ENCODE measurements around the gene RSPH6A.
A peak's percentile ranks its signal among the peaks of the same experiment; 100 is the strongest.

Gene RSPH6A

DNA sequence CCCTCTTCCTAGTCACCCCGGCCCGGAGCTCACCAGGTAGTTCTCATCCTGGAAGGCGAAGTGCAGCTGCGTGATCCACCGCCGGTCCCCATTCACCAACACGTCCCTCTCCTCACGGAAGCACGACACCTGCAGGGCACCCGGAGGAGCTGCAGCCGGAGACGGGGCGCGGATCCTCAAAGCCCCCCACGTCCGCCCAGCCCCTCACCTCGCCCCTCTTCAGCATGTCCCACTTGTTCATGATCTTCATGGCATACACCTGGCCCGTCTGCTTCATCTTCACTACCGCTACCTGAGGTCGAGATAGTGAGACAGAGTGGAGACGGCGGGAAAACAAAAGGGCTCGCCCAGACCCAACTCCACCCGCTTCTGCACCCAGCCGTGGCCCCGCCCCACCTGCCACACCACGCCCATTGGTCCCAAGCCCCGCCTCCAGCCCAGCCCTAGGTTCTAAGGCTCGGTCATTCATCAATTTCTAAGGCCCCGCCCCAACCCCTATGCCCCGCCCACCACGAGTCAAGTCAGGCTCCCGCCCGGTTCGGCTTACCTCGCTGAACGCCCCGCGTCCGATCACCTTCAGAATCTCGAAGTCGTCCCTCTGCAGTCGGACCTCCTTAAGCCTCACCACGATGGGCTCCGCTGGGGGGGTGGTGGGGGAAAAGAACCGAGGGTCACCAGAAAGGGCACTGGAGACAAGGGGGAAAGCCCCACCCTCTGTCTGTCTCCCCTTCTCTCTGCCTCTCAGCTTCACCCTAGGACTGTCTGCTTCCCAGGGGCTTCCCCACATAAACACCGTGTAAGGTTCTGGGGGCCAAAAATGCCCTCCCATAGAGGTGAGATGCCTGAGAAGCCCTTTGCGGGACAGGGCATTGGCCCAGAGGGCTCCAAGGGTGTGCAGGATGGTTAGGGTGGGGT lies 35.6 kb downstream of the RSPH6A start:
- peak; percentile 71 to 82 for DNase-seq

DNA sequence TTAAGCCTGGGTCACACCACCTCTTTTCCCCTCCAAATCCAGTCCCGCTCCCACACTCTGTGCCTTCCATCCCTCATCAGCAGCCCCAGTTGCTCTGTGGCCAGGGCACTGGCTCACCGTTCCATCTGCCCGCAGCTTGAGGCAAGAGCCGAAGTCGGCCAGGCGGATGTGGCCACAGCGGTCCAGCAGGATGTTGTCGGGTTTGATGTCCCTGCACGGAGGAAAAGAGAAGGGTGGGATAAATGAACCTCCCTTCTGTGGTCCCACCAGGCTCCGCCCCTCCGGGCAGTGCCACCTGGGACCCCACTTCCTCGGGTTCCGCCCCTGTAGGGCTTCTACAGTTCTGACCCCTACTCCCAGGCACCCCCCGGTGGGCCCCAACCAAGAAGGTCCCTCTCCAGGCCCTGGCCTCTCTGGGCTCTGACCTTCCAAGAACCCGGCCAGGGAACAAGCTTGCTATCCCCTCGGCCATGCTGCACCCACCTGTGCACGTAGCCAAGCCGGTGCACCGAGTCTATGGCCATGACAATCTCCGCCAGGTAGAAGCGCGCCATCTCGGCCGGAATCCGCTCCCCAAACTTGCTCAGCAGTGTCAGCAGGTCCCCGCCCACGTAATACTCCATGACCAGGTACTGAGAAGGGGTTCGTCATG lies 37.0 kb downstream of the RSPH6A start:
- DNase-seq: no peak

DNA sequence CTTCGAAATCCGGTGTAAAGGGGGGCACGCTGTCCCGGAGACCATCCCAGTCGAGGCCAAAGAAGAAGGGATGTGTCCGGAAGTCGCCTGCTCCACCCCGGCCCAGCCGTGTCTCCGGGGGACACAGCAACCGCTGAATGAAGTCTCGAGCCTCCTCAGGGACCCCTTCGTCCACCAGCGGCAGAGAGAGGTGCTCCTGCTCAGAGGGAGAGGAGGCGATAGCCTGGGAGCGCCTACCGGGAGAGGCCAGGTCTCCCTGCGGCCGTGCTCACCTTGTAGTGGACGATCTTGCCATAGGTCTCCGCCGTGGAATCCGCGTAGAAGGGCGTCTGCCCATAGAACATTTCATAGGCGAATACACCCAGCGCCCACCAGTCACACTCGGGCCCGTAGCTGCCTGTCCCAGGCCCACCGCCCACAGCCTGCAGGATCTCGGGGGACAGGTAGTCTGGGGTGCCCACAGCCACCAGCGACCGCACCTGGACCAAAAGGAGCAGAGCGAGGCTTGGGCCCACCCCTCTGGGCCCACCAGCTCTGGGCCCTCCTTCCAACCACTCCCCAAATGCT lies 37.6 kb downstream of the RSPH6A start:
- DNase-seq: no peak

DNA sequence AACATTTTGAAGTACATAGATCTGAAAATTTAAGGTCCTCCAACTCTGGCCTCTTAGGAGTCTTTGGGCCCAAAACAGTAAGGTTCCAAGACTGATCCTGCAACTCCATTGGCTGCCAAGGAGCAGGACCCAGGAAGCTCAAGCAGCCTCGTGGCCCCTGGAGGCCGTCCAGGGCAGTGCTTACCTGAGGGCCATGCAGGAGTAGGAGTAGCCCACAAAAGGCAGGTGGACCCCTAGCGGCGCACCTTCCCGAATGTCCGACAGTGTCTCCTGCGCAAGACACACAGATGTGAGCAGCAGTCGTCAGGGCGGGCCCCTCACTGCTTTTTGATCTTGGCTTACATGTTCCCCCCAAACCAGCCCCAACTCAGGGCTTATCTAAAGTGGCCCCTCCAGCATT lies 40.3 kb downstream of the RSPH6A start:
- no peak for DNase-seq

DNA sequence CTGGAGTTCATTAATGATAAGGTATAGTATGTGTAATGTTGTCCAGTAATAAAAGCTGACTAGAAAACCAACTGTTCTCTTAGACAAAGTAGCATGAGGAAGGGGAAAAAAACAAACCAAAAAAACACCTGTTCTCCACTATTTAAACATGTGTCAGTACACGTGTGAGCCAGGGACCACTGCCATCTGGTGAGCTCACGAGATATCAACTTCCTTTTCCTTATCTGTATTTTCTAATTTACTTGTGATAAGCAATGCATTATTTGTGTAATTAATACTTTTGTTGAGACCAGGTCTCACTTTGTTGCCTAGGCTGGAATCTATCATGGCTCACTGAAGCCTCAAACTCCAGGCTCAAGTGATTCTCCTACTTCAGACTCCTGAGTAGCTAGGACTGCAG lies 41.7 kb downstream of the RSPH6A start:
- no peak for DNase-seq

DNA sequence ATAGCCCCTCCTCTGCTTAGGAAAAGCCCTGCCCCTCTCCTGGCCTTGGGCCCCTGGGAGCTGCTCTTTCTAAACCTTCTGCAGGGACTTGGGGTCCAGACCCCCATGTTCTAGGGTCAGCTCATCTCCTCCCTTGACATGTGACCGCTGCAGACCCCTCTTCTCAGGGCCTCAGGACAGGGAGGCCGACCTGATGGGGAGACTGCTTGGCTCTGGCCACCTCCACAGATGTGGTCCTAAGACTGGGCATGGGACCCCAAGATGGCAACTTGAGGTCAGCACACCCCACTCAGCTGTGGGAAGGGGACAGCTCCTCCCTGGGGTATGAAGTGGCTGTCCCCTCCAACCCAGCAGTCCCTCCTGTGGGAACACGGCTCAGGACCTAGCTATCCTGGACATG lies 42.2 kb downstream of the RSPH6A start:
- DNase-seq: no peak

DNA sequence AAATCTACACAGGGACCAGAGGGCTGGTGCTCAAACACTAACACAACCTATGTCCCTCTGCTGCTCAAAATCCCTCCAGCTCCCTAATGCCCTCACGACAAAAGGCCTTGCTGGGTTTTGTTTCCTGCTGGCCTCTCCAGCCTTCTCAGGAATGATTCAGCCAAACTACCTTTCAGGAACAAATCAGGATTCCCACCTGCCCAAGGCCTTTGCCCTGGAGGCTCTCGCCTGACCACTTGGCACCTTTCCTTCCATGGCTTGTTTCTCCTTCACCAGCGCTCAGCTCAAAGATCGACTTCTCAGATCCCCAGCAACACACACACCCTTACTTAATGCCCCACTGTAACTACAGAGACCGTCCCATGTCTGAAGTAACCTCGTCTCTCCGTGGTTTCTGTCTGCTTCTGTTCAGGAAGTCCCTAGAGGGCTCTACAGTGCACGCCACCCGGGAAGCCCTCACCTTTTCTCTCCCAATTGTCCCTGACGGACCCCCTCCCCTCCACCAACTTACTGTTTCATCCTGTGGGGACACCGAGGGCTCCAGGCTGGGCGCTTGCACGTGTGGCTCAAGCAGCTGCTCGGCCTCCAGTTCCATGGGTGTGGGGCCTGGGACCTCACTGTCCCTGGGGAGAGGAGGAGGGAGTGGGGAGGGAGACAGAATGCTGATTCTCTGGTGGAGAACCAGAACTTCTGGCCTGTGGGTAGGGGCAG lies 42.8 kb downstream of the RSPH6A start:
- DNase-seq: no peak

DNA sequence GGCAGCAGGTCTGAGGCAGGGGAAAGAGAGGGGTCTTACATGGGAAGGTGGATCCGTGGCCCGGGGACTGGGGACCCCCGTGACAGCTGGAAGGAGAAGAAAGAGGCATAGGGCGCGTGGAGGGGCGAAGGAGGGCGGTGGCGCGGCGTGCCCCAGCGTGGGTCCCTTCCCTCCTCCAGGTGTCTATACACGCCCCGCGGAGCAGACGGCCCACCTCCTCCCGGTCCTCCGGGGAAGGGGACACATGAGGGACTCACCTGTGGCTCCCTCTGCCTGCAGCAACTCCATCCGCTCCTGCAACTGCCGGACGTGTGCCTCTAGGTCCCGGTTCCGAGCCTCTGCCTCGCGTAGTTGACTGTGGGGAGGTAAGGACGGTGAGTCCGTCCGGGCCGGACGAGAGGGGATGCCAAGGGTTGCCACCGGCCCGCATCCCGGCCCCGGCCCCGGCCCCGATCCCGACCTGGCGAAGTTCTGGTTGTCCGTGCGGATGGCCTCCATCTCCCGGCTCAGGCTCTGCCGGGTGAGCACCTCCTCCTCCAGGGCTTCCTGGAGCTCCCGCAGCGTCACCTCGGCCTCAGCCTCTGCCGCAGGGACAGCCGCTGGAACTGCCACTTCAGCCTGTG lies 43.7 kb downstream of the RSPH6A start:
- no peak for DNase-seq

DNA sequence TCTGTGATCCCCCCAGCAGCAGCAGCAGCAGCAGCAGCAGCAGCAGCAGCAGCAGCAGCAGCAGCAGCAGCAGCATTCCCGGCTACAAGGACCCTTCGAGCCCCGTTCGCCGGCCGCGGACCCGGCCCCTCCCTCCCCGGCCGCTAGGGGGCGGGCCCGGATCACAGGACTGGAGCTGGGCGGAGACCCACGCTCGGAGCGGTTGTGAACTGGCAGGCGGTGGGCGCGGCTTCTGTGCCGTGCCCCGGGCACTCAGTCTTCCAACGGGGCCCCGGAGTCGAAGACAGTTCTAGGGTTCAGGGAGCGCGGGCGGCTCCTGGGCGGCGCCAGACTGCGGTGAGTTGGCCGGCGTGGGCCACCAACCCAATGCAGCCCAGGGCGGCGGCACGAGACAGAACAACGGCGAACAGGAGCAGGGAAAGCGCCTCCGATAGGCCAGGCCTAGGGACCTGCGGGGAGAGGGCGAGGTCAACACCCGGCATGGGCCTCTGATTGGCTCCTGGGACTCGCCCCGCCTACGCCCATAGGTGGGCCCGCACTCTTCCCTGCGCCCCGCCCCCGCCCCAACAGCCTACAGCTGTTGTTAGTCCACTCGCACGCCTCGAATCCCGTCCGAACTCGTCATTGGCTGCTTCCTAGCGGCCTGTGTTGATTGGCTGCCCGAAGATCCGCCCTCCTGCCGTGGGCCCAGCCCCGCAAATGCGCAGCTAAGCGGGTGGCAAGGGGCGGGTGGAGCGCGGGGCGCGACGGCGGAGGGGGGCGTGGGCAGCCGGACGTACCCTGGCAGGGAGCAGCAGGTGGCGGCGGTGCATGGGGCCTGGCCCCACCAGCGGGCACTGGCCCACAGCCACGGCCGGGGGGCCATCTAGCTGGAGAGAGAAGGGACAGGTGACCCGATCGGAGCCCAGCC lies 44.7 kb downstream of the RSPH6A start:
- DNase-seq: peak; percentile 90 to 91

DNA sequence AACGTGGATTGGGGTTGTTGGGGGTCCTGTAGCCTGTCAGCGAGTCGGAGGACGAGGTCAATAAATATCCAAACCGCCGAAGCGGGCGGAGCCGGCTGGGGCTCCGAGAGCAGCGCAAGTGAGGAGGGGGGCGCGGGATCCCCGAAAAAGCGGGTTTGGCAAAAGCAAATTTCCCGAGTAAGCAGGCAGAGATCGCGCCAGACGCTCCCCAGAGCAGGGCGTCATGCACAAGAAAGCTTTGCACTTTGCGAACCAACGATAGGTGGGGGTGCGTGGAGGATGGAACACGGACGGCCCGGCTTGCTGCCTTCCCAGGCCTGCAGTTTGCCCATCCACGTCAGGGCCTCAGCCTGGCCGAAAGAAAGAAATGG lies 45.3 kb downstream of the RSPH6A start:
- DNase-seq: peak in 1 of 2 donors; percentile 66

DNA sequence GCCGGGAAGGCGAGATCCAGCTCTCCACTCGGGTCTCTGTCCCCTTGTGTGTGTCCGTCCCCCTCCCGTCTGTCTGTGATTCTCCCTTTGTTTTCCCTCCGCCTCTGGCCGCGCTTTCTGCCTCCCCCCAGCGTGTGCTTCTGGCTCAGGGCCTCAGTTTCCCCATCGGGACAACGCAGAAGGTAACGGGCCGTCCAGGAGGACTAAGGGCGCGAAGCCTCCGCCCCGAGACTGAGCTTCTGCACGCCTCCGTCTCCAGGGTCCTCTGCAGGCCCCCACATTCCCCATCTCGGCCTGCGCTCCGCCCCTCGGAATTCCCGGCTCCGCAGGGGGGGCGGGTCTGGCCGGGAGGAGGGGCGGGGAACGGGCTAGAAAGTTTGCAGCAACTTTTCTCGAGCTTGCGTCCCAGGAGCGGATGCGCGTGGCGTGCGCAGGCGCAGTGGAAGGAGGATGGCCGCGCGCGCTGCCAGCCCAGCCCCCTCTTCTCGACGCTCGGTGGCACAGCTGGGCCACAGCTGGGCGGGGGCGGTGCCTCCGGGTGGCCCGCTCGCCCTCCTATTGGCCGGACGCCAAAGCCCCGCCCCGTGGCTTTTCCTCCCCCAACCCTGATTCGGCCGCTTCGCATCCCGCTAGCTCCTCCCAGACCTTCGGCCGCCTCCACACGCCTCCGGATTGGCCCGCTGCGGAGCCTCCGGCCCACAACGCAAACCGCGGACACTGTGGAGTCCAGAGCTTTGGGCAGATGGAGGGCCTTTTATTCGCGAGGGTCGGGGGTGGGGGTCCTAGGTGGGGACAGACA lies 45.9 kb downstream of the RSPH6A start, which contains the start of gene SIX5:
SIX5 (minus strand) TSS at position 269 of the 799 bp plus-strand sequence. CDS start 408 bp downstream, outside the sequence.
- DNase-seq: peak; percentile 88 to 94

DNA sequence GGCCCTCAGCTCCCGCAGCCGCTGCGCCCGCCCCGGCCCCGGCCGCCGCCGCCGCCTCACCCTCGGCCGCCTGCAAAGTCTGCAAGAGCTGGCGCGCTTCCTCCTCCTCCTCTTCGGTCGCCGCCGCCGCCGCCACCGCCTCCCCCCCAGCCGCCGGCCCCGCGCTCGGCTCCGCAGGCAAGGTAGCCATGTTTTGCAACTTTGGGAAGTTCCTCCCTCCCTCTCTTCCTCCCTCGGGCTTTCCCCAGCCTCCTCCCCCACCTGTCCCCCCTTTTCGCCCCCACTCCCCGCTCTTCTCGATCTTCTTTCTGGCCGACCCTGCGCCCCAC lies 46.5 kb downstream of the RSPH6A start:
- DNase-seq: peak; percentile 23 to 35

DNA sequence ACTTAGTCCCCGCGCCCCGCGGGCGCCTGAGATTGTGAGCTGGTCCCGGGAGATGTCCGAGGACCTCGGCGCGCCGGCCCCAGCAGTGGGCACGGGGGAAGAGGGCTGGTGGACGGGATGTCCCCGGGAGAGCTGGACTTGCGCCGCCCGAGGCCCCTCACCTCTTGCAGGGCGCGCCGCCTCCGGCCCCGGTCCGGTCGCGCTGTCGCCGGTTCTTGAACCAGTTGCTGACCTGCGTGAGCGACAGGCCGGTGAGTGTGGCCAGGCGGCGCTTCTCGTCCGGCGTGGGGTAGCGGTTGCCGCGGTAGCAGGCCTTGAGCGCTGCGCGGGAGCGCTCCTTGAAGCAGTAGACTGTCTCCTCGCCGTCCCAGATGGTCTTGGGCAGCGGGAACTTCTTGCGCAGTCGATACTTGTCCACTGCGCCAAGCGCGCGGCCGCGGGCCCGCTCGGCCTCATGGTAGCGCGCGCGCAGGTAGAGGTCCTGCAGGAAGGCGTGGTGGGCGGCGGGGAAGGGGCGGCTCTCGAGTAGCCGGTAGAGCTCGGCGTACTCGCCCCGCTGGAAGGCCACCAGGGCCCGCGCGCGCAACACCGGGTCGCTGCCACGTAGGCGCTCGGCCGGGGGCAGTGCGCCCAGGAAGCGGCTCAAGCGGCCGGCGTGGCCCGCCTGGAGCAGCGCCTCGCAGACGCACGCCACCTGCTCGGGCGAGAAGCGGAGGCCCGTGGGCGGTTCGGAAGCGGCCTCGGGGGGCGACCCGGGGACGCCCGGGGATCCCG lies 47.0 kb downstream of the RSPH6A start:
- DNase-seq: no peak

DNA sequence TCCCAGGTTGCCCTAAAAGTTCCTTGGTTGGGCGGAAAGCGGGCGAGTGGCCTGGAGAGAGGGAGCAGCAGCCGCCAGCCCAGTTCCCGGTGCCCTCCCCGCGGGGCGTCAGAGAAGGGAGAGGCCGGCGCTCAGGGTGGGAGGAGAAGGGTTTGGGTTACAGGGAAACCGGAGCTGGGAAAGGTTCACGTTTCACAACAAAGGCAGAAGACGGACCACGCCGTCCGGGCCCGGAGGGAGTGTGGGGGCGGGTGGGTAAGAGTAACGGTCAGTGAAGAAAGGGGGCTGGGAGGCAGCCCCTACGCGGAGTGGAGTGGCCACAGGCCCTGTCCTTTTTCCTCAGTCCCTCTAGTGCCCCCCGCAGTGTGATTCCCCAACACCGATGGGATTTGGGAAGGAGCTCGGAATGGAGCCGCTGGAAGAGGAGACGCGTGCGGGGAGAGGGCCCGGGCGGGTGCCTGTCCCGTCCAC lies 47.7 kb downstream of the RSPH6A start:
- no peak for DNase-seq

DNA sequence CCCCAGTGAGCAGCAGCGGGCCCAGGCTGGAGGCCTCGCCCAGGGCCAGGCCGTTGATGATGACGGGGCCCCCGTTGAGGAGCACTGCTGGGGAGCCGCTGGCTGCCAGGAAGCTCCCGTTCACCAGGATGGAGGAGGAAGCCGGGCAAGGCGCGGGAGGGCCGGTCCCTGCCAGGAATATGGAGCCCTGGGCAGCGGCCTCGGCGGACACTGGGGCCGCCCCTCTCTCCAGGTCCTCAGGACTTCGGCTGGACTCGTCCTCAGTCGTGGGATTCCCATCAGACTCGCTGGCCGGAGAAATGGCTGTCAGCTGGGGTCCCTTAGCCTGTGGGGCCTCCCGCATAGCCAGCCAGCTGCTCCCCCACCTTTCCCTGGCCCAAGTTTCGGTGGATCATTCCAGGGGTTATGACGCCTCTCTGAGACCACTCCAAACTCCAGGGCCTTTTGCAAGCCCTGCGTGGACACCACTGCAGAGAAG lies 48.2 kb downstream of the RSPH6A start:
- no peak for DNase-seq

DNA sequence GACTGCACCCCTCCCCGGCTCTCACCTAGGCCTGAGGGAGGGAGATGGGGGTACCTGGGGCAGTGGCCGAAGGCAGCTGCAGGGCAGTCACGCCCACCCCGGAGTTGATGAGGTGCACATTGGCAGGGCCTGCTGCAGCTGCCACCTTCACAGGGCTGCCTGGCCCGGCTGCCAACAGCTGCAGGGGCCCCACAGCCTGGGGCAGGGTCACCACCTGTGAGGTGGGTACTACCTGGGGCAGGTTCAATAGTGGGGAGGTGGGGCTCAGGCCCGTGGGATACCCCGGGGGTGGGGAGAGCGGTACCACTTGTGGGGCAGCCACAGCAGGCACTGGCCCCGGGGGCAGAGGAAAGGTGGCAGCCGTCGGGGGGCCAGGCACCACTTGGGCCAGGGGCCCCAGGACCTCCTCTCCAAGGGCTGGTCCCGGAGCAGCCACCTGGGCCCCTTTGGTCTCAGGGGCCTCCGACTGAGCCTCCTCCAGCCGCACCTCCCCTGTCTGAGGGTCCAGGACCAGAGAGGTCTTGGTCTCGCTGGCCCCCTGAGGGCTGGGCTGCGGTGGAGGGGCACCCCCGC lies 48.7 kb downstream of the RSPH6A start:
- no peak for DNase-seq

DNA sequence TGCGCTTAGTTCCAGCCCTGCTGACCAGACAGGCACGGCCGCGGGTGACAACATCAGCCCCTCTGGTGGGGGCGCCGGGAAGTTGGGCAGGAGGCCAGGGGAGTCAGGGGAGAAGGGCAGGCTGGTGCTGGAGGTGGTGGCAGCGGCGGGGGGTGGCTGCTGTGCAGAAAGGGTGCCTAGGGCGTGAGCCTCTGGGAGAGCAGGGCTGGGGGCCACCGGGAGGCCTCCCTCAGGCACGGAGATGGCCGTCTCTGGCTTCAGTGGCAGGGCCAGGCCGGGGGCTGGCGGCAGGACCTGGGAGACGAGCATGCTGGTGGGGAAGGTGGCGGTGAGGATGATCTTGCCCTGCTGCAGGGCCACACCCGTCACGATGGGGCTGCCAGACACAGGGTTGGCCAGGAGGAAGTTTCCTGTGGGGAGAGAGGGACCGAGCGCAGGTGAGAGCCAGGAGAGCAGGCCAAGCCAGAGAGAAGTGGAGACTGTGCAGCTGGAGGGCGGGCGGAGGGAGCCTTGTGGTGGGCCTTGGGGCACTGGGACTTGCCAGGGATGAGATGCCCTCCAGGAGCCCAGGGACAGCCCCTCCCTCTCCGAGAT lies 49.3 kb downstream of the RSPH6A start:
- no peak for DNase-seq

DNA sequence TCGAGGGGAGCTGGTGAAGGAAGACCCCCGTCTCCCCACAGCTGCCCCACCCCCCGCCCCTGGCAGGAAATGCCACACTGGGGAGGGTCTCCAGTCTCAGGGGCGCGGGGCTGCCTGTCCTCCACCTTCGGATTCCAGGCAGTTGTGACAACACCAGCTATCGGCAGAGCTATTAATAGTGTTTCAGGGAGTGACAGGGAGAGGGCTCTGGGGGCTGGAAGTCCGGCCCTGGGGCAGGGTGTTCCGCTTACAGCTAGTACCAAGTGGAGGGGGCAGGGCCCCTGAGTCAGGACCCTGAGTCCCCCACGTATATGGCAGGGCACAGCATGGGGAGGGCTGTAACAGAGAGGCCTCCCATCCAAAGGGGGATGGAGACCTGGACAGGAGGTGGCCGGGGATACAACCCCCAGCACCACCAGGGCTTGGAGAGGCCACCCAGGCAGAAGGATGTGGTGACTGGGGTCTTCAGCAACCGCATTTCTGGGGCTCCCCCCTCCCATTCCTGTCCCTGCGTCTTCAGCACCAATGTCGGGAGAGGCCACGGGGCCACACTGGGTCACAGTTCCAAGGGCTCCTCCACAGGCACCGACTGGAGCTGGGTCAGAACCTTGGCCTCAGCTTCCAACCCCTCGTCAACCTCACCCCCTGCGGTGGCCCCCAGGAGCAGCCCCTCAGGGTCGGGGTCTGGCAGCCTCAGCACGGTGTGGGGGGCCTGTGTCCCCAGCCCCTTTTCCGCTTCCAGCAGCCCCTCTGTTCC lies 50.0 kb downstream of the RSPH6A start:
- DNase-seq: no peak
